HEK293T (cell line): ENCODE data around the gene PPP6R1.

Experiments used
- ARNT ChIP-seq: fragments of 450-650 bp; IDR thresholded peaks from 2 replicates; pipeline ENCODE4 v1.6.1; 2017; ENCODE audit warnings: mild to moderate bottlenecking
- BHLHE40 ChIP-seq: fragments of 450-650 bp; IDR thresholded peaks from 2 replicates; pipeline ENCODE4 v1.6.1; 2016; ENCODE audit warnings: mild to moderate bottlenecking, moderate library complexity, borderline replicate concordance
- CTBP1 ChIP-seq: fragments of 450-650 bp; IDR thresholded peaks from 2 replicates; pipeline ENCODE4 v1.6.1; 2016; ENCODE audit warnings: borderline replicate concordance
- ELF4 ChIP-seq: fragments of 450-650 bp; IDR thresholded peaks from 2 replicates; pipeline ENCODE4 v1.6.1; 2017; ENCODE audit warnings: antibody characterized with exemption
- FOXA1 ChIP-seq: fragments of 450-650 bp; IDR thresholded peaks from 2 replicates; pipeline ENCODE4 v1.6.1; 2016; ENCODE audit warnings: mild to moderate bottlenecking
- FOXM1 ChIP-seq: fragments of 450-650 bp; IDR thresholded peaks from 2 replicates; pipeline ENCODE4 v1.6.1; 2017; ENCODE audit warnings: mild to moderate bottlenecking, borderline replicate concordance
- HDGF ChIP-seq: fragments of 450-650 bp; IDR thresholded peaks from 2 replicates; pipeline ENCODE4 v1.6.1; 2017; ENCODE audit warnings: antibody characterized with exemption, borderline replicate concordance
- SUZ12 ChIP-seq: fragments of 450-650 bp; IDR thresholded peaks from 2 replicates; pipeline ENCODE4 v1.6.1; 2016; ENCODE audit warnings: mild to moderate bottlenecking
- TARDBP ChIP-seq: fragments of 450-650 bp; IDR thresholded peaks from 2 replicates; pipeline ENCODE4 v1.6.1; 2016

DNA sequence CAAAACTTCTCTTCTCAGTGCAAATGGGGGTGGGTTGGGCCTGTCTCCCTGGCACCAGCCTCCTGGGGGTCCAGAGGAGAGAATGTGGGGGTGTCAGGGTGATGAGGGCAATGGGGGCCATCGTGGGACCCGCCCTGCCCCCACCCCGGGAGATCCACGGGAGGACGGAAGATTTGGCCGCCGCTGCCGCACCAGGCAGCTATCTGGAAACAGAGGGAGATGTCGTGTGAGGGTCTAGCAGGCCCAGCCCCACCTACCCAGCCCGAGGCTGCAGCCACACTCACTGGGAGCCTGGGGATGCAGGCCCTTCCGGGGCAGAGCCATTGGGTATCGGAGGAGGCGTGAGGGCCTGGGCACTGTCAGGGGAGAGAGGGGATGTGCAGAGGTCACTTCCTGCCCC, 28.5 kb downstream of the PPP6R1 start:
- TF ChIP-seq BHLHE40 = no peak
- TF ChIP-seq ARNT = no peak
- no peak for TF ChIP-seq FOXA1
- no peak for TF ChIP-seq SUZ12
- TF ChIP-seq HDGF = no peak
- no peak for TF ChIP-seq TARDBP
- no peak for TF ChIP-seq CTBP1
- no peak for TF ChIP-seq ELF4
- no peak for TF ChIP-seq FOXM1
